GM21723 (cell line): Measurements from ENCODE around the gene APOBEC4.

ENCODE experiments used
- ATAC-seq: cut with Tn5 transposase; IDR thresholded peaks from one replicate; pipeline ENCODE4 v1.9.1; 2021; ENCODE audit warnings: mild to moderate bottlenecking, moderate library complexity; ENCODE audit not compliant: unreplicated experiment

Gene APOBEC4

GRCh38 chr1:183607322-183607980, 45.7 kb downstream of the APOBEC4 start:
- ATAC-seq, result no peak

GRCh38 chr1:183605904-183606303, 47.2 kb downstream of the APOBEC4 start:
- ATAC-seq, result no peak

GRCh38 chr1:183604815-183605214, 48.3 kb downstream of the APOBEC4 start:
- peak; percentile 32 for ATAC-seq

- ATAC-seq, result peak; percentile 57
Measured at GRCh38 chr1:183604038-183604808, 48.9 kb downstream of the APOBEC4 start.

GRCh38 chr1:183602510-183602909, 50.6 kb downstream of the APOBEC4 start:
- no peak for ATAC-seq

GRCh38 chr1:183600634-183601033, 52.5 kb downstream of the APOBEC4 start:
- no peak for ATAC-seq

GRCh38 chr1:183600136-183600535, 53.0 kb downstream of the APOBEC4 start:
- ATAC-seq, result no peak

GRCh38 chr1:183598386-183598785, 54.7 kb downstream of the APOBEC4 start:
- ATAC-seq, result peak; percentile 83

- no peak for ATAC-seq
Measured at GRCh38 chr1:183597656-183598347, 55.3 kb downstream of the APOBEC4 start.

- no peak for ATAC-seq
Measured at GRCh38 chr1:183596500-183596899, 56.6 kb downstream of the APOBEC4 start.
